Activated CD4-positive, alpha-beta T cell treated with anti-CD3 and anti-CD28 coated beads, Interleukin-2, amount 50 U/mL, for 16 hours (primary cell): ENCODE results near the gene ZBTB47.
A peak's percentile ranks its signal among the peaks of the same experiment; 100 is the strongest.

Source experiments
- DNase-seq: peaks from one replicate; pipeline ENCODE4 v3.0.0-alpha.2; 2020

ZBTB47 gene

DNA sequence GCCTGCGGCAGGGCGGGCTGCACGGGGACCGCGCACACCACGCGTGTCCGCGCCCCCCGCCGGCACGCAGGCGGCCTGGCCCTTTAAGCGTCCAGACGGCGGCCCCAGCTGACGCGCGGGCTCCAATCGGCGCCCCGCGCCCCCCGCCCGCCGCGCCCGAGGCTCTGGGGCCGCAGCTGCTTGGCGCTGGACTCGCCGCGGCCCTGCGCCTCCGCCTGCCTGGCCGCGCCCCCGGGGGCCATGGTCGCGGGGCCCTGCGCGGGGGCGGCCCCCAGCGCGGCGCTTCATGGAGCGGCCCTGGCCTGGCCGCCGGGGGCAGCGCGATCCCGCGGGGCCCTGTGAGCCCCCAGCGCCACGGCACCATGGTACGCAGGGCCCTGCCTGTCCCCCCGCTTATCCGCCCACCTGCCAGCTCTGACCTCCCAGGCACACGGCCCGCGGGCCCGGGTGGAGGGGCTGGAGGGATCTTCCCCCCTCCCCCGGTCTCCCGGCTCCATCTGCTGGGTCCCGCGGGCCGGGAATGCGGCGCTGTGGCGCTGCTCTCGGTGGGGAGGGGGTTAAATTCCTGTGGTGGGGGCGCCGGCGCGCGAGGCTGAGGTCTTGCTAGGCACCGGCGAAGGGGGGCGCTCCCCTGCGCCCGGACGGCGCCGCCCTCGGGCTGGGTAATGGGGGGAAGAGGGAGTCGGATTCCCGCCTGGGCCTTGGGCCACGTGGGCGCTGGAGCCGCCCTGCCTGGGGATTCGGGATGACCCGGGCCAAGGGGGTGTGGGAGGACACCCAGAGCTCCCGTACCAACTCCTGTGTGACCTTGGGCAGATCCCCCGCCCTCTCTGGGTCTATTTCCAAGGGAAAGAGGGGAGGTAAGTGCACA lies 1.1 kb downstream of the ZBTB47 start:
- DNase-seq: no peak

DNA sequence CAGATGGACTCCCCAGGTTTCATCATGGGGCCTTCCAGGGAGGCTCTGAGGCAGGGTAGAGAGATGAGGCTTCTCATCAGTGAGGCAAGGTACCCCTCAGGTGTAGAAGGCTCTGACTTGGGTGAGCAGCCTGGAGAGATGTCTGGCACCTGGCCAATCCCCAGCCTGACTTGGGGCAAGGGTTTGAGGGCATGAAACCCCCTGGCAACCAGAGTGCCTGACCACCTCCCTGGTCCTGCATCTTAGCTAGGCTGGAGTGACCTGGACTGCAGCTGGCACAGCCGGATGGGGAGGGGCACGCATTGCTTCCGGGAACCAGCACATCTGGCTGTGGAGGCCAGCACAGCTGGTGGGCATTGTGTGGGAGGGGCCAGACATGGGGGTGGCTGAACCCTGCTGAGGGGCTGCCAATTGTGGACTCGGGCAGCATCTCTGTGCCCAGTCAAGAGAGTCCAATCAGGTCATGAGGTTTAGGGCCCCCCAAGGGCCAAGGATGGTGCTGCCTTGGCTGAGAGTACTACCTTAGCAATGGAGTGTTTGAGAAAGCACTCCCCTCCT lies 1.9 kb downstream of the ZBTB47 start:
- no peak for DNase-seq

DNA sequence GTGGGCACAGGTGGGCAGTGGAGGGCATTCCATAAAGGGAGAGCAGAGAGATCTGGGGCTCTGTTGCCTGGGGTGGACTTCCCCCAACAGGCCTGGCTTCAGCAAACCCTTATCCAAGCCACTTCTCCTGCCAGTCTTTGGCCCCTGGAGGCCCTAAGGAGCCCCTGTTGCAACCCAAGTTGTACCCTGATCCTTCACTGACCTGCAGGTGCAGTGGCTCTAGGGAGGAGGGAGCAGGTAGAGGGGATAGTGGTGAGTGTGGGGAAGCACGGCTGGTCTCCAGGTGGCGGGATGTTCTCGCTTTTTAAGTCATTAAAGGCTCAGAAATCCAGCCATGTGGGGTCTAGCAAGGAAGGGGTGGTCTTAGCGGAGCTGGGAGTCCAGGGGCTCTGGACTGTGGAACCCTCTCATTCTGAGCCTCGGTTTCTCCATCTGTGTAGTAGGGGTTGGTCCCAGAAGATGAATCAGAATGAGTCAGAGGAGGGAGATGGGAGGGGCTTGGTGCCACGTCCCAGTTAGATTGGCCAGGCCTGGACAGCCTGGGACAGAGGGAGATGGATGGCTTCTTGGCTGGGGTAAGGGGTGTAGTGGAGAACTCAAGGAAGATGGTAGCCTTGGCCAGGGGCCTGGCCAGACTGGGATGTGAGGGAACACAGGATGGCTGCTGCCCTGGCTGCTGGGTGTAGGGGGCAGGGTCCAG lies 2.6 kb downstream of the ZBTB47 start:
- DNase-seq: no peak

DNA sequence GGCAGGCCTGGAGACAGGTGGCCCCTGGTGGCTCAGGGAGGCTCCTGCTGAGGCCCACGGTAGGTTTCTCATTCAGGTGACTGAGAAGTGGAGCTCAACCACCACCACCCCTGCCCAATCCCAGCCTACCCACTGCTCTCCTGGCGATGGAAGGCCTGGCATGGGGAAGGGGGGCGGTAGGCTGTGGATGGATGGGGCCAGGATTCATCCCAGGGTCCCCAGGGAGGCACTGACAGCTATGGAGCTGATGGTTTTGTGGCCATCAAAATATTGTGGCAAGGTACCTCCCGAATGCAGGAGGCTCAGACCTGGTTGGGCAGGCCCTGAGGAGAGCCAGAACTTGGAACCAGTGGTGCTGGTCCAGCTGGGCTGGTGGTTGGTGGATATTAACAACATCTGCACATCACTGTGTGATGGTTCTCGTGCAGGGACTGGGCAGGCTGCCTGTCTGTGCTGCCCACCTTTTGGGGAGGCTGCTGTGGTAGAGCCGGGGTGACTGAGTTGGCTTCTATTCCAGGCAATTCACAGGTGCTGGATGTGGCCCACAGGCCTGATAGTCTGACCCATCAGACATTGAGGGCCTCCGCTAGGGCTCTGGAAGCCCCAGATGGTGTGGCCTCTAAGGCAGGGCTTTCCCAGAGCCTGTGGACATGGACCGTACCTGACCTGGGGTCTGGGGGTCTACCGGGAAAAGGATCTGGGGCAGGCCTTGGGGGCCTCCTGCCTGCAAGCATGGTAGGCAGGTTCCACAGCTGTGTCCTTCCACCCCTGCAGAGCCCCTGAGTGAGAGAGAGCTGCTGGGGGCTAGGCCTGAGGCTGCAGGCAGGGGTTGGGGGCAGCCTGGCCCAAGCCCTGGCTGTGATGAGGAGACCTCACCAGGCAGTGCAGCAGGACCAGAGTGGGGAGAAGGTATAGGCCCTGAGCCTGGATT lies 3.4 kb downstream of the ZBTB47 start:
- no peak for DNase-seq

DNA sequence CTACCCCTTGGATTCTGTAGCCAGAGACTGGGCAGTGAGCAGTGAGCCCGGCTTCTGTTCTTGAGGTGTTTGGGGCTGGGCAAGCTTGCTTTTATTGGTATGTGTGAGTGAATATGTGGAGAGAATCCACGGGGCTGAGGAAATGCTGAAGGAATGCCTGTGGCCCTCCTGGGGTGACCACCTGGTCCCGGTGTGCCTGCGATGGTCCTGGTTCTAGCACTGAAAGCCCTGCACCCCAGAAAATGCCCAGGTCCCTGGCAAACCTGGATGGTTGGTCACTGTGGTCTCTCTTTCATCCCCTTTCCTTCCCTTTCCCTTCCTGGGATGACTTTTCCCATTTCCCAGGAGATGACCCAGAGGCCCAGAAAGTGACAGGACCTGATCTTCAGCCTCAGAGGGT lies 4.2 kb downstream of the ZBTB47 start:
- no peak for DNase-seq

DNA sequence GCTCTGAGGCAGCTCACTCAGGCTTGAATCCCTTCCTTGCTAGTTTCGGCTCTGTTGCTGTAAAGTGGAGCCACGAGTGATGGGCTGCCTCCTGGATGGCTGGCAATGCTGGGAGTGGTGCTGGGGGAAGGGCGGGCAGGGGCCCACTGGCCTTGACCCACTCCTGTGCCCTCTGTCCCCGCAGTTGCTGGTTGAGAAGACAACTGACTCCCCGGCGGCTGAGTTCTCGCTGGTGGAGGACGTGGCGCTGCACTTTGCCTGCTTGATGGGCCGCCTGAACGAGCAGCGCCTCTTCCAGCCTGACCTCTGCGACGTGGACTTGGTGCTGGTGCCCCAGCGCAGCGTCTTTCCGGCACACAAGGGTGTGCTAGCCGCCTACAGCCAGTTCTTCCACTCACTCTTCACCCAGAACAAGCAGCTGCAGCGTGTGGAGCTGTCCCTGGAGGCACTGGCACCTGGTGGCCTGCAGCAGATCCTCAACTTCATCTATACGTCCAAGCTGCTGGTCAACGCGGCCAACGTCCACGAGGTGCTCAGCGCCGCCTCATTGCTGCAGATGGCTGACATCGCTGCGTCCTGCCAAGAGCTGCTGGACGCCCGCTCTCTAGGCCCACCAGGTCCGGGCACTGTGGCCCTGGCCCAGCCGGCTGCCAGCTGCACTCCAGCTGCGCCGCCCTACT lies 4.7 kb downstream of the ZBTB47 start:
- DNase-seq: no peak

DNA sequence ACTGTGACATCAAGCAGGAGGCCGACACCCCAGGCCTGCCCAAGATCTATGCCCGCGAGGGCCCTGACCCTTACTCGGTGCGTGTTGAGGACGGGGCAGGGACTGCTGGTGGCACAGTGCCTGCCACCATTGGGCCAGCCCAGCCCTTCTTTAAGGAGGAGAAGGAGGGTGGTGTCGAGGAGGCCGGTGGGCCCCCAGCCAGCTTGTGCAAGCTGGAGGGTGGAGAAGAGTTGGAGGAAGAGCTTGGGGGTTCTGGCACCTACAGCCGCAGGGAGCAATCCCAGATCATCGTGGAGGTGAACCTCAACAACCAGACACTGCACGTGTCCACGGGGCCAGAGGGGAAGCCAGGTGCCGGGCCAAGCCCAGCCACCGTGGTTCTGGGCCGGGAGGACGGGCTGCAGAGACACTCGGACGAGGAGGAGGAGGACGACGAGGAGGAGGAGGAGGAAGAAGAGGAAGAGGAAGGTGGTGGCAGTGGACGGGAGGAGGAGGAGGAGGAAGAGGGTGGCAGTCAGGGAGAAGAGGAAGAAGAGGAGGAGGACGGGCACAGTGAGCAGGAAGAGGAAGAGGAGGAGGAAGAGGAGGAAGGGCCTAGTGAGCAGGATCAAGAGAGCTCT lies 5.4 kb downstream of the ZBTB47 start:
- DNase-seq: no peak

DNA sequence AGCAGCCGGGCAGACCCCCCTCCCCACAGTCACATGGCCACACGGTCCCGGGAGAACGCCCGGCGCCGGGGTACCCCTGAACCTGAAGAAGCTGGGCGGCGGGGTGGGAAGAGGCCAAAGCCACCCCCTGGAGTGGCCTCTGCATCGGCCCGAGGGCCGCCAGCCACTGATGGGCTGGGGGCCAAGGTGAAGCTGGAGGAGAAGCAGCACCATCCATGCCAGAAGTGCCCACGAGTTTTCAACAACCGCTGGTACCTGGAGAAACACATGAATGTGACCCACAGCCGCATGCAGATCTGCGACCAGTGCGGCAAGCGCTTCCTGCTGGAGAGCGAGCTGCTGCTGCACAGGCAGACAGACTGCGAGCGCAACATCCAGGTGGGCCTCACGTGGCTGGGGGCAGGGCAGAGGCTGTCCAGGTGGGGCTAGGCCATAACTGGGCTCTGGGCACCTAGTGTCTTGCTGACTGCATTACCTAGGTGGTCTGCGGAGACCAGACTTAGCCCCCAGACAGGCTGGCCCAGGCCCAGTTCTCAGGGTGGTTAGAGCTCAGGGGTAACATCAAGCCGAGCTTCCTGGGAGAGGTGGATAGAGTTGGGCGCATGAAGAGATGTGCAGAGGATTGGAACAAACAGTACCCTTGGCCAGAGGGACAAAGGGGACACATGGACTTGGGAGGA lies 6.1 kb downstream of the ZBTB47 start:
- no peak for DNase-seq

DNA sequence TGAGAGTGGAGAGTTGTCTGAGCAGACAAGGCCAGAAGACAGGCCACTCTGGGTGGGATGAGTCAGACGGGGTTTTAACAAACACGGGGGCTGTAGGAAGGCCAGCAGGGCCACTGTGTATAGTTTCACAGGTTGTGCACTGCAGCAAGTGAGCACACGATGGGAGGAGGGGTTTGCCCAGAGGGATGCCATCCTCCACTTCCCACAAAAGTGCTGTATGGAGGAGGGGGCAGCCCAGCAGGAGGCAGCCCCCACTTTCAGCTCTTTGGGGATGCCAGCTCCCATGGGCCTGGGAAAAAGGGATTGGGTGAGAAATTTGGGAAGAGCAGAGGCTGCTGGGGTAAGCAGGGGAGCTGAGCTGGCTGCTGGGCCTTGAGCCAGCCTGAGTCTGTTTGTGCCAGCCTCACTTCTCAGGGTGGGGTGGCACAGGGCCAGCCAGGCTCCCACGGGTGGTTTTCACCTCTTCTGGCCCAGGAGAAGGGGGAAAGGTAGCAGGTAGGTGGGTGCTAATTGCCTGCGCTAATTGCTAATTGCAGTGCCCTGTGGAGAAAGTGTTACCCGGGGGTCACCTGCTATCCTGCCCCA lies 6.7 kb downstream of the ZBTB47 start:
- DNase-seq: no peak

DNA sequence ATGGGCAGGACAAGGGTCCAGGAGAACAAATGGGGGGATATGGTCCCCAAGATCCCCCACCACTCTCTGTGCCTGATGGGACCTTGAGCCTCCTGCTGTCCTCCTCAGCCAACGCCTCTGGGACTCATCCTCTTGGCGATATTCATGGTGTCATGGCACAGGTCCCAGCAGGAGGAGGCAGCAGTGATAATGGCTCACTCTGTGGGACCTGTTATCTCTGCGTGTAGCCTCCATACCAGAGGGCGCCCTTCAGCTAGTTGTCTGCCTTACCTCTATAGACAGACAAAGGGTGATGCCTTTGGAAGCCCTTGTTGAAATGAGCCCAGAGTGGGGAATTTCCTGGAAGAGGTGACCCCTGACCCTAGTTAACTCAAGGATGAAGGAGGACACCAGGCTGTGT lies 7.4 kb downstream of the ZBTB47 start:
- peak; percentile 23 for DNase-seq

DNA sequence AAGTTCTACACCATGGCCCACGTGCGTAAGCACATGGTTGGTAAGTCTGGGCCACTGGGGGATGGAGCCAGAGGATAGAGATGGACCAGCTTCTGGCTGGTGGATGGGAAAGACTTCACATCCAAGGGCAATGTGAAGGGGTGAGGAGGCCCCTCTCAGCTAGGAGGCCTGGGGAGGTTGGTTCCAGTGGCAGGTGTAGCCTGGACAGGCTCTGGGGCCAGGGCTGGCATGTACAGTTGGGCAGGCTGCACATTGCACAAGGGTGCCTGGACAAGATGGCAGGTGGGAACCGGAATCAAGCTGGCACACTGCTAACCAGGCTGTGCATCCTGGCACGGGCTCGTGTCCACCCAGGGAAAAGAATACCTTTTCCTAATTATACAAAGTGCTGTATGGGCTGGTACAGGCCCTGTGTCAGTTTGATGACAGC lies 8.1 kb downstream of the ZBTB47 start:
- DNase-seq: no peak

DNA sequence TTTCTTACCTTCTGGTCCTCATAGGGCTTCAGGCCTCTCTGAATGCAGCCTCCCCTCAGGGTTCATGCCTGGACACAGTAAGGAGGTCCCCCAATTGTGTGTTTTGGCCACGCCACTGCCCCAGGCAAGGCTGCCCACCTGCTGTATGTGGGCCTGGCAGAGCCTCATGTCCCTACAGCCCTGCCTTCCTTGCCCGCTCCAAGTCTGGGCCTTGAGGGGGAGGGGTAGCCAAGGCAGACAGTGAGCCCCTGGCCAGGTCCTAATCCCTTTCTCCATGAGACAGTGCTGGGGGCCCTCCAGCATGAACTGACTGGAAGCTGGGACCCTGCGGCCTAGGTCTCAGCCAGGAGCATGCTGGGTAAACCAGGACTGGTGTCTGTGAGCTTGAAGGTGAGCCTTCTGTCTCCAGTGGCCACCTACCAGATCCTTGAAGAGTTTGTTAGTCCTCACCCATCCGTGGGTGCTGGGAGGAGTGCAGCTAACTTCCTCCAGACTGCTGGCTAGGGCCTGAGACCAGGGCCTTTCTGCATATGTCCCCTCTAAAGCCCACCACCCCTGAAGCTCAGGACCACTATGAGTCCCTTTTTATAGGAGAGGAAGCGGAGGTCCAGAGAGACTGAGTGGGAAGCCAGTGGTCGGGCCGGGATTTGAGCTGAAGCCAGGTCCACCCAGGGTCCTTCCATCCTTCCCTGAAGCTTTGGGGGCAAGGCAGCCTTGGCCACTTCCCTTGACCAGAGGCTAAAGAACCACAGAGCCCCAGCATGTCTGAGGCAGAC lies 8.7 kb downstream of the ZBTB47 start:
- no peak for DNase-seq

DNA sequence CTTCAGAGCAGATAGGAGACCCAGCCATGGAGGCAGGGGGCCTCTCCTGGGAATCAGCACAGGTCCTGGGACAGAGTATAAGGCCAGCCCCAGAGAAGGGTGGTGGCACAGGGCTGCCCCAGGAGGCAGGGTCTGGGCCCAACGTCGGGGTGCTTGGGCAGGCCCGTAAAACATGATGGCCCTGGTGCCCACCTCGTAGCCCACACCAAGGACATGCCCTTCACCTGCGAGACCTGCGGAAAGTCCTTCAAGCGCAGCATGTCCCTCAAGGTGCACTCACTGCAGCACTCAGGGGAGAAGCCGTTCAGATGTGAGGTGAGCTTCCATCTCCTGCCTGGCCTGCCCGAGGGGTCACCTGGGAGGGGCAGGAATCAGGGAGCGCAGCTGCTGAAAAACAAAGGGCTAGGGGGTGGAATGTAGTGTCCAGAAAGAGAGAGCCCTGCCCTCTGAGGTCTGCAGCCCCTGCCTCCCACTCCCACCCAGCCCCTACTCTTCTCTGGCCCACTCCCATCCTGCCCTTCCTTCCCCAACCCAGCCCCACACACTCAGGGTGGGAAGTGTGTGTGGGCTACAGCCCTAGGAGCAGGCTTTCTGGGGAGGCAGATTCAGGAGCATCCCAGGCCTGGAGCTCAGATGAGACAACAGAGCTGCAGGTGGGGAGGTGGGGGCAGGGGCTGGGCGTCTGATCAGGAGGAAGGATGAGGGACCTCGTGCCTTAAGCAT lies 9.5 kb downstream of the ZBTB47 start:
- no peak for DNase-seq

DNA sequence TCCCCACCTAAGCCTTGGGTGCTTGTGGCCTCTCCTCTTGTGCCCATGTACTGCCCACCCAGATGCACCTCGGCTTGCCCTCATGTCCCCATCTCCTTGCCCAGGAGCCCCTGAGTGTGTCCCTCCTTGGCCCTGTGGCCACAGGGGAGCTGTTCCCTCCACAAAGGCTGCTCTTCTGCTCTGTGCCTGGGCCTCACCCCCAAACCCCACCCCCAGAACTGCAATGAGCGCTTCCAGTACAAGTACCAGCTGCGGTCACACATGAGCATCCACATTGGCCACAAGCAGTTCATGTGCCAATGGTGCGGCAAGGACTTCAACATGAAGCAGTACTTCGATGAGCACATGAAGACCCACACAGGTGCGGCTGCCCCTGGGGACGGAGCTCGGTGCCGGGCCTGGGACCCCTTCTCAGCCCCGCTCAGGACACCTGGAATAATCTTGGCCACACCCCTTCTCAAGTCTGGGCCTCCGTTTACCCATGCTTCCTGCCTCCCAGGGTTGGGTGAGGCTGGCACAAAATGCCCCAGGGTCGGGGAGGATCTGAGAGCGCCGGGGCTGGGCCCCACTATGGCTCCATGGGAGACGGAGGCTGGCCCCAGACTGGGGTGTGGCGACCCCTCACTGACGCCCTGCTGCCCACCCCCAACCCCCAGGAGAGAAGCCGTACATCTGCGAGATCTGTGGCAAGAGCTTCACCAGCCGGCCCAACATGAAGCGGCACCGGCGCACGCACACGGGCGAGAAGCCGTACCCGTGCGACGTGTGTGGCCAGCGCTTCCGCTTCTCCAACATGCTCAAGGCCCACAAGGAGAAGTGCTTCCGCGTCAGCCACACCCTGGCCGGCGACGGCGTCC lies 10.3 kb downstream of the ZBTB47 start:
- no peak for DNase-seq

DNA sequence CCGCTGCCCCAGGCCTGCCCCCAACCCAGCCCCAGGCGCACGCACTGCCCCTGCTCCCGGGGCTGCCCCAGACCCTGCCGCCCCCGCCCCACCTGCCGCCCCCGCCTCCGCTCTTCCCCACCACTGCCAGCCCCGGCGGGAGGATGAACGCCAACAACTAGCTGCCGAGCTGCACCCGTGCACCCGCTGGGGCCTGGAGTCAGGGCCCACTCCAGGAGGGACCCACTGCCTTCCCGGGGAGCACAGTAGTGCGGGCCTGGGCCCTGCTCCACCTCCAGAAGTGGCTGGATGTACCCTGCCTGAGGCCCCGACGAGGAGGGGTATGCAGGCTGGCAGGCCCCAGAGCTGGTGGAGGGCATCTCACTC lies 10.9 kb downstream of the ZBTB47 start:
- no peak for DNase-seq

DNA sequence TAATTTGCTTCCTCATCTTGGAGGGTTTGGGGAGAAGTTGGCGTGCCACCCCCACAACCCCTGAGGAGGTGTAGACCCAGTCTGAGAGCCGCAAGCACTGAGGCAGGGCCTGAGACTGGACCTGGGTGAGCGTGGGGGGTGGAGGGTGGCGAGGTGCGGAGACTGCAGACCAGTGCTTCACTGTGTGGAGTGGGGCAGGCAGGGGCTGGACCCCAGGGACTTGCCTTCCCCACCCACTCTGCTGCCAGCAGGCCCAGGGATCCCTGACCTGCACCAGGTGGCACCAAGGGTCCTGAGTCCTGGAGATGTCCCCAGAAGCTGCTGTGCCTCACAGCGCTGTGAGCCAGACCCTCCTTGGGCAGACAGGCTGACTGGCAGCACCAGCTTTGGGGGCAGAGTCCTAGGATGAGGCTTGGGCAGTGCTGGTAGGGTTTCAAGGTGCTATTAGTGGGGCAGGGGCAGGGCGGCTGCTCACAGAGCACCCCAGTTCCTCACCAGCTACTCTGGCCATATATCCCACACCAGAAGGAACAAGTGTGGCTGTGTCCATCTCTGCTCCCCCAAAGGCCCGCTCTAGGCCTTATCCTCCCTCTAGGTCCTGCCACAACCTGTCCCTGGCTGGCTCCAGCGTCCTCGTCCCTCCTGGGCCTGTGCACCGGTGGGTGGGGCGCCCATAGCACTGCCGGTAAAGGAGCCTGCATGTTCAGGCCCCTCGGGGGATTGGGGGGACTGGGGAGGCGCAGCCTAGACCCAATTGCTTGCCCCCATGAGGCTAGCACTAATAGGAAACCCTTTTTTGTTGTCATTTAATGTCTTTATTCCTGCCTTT lies 11.8 kb downstream of the ZBTB47 start:
- no peak for DNase-seq

DNA sequence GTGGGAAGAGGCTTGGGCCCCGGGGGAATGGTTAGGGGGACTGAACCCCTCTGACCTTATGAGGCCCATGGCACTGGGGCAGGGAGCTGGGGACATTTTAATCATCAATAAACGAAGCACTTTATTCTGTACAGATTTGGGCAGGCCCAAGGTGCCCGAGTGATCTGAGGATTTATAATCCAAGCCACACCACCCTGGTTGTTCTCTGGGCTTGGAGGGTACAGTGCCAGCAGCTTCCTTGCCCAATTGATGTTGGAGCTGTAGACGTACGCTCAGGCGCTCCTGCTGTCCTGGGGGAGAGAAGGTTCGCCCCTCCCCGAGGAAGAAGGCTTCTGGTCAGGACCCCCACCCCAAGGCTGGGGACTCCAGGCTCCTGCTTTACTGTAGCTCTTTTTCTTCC lies 12.5 kb downstream of the ZBTB47 start:
- DNase-seq: no peak
